ENCODE data around the gene FOXE3.

The FOXE3 gene

GRCh38 chr1:47415728-47416318, at the start of gene FOXE3:
Gene FOXE3 (plus strand): TSS chr1:47416285. CDS start chr1:47416316, 31 bp downstream.
- no peak for DNase-seq

- no peak for DNase-seq
Measured at GRCh38 chr1:47367651-47368050, 48.4 kb upstream of the FOXE3 start.

- no peak for DNase-seq
Measured at GRCh38 chr1:47371016-47371517, 45.0 kb upstream of the FOXE3 start.

- no peak for DNase-seq
Measured at GRCh38 chr1:47374501-47374900, 41.6 kb upstream of the FOXE3 start.

GRCh38 chr1:47378147-47378546, 37.9 kb upstream of the FOXE3 start:
- no peak for DNase-seq

GRCh38 chr1:47380699-47381098, 35.4 kb upstream of the FOXE3 start:
- DNase-seq = no peak

GRCh38 chr1:47382399-47382983, 33.6 kb upstream of the FOXE3 start:
- no peak for DNase-seq

- no peak for DNase-seq
Measured at GRCh38 chr1:47384083-47384482, 32.0 kb upstream of the FOXE3 start.

- DNase-seq = no peak
Measured at GRCh38 chr1:47385020-47385419, 31.1 kb upstream of the FOXE3 start.

- no peak for DNase-seq
Measured at GRCh38 chr1:47386268-47386667, 29.8 kb upstream of the FOXE3 start.

- DNase-seq = no peak
Measured at GRCh38 chr1:47388030-47388890, 27.8 kb upstream of the FOXE3 start.

- peak; percentile 87 for DNase-seq
Measured at GRCh38 chr1:47388891-47389238, 27.2 kb upstream of the FOXE3 start.

GRCh38 chr1:47389731-47390130, 26.4 kb upstream of the FOXE3 start:
- no peak for DNase-seq

- no peak for DNase-seq
Measured at GRCh38 chr1:47390843-47391242, 25.2 kb upstream of the FOXE3 start.

GRCh38 chr1:47393141-47393540, 22.9 kb upstream of the FOXE3 start:
- peak; percentile 42 for DNase-seq

- no peak for DNase-seq
Measured at GRCh38 chr1:47395433-47395832, 20.7 kb upstream of the FOXE3 start.

- DNase-seq = no peak
Measured at GRCh38 chr1:47396671-47397196, 19.4 kb upstream of the FOXE3 start.

GRCh38 chr1:47399138-47399845, 16.8 kb upstream of the FOXE3 start:
- DNase-seq = peak; percentile 7

- peak; percentile 45 for DNase-seq
Measured at GRCh38 chr1:47399846-47400155, 16.3 kb upstream of the FOXE3 start.

GRCh38 chr1:47401761-47402160, 14.3 kb upstream of the FOXE3 start:
- no peak for DNase-seq

GRCh38 chr1:47402591-47402990, 13.5 kb upstream of the FOXE3 start:
- no peak for DNase-seq

- no peak for DNase-seq
Measured at GRCh38 chr1:47403321-47403910, 12.7 kb upstream of the FOXE3 start.

- no peak for DNase-seq
Measured at GRCh38 chr1:47405697-47406096, 10.4 kb upstream of the FOXE3 start.

Data from islet precursor cell (in vitro differentiated cells).